HG02763 (cell line): ENCODE data around the gene ARHGAP44.
"Not testable (repeated sequence)": the region's sequence is repeated elsewhere in the genome, so short reads cannot be mapped to it uniquely, and the experiment has no call there.

ENCODE experiments used
- ATAC-seq: cut with Tn5 transposase; IDR thresholded peaks from one replicate; pipeline ENCODE4 v1.9.1; 2021; ENCODE audit warnings: mild to moderate bottlenecking, moderate library complexity; ENCODE audit not compliant: unreplicated experiment

The ARHGAP44 gene

GRCh38 chr17:12814718-12815117, 25.4 kb downstream of the ARHGAP44 start:
- ATAC-seq: no peak

- ATAC-seq: peak; percentile 99
Observed at GRCh38 chr17:12815642-12816141, 26.4 kb downstream of the ARHGAP44 start.

GRCh38 chr17:12821376-12821940, 32.2 kb downstream of the ARHGAP44 start:
- no peak for ATAC-seq

- ATAC-seq: no peak
Observed at GRCh38 chr17:12826431-12826830, 37.1 kb downstream of the ARHGAP44 start.

GRCh38 chr17:12830777-12831247, 41.5 kb downstream of the ARHGAP44 start:
- no peak for ATAC-seq

GRCh38 chr17:12831839-12832238, 42.5 kb downstream of the ARHGAP44 start:
- ATAC-seq: no peak

GRCh38 chr17:12839042-12839441, 49.7 kb downstream of the ARHGAP44 start:
- no peak for ATAC-seq

- no peak for ATAC-seq
Observed at GRCh38 chr17:12842936-12843335, 53.6 kb downstream of the ARHGAP44 start.

GRCh38 chr17:12850996-12851395, 61.7 kb downstream of the ARHGAP44 start:
- no peak for ATAC-seq

GRCh38 chr17:12851901-12852435, 62.7 kb downstream of the ARHGAP44 start:
- ATAC-seq: no peak

- no peak for ATAC-seq
Observed at GRCh38 chr17:12853921-12854320, 64.6 kb downstream of the ARHGAP44 start.

GRCh38 chr17:12856416-12856815, 67.1 kb downstream of the ARHGAP44 start:
- no peak for ATAC-seq

GRCh38 chr17:12857592-12857991, 68.3 kb downstream of the ARHGAP44 start:
- ATAC-seq: no peak

GRCh38 chr17:12859520-12859919, 70.2 kb downstream of the ARHGAP44 start:
- no peak for ATAC-seq

GRCh38 chr17:12865769-12866168, 76.5 kb downstream of the ARHGAP44 start:
- ATAC-seq: no peak

- no peak for ATAC-seq
Observed at GRCh38 chr17:12866244-12866643, 76.9 kb downstream of the ARHGAP44 start.

- ATAC-seq: no peak
Observed at GRCh38 chr17:12867726-12868125, 78.4 kb downstream of the ARHGAP44 start.

GRCh38 chr17:12873415-12874125, 84.3 kb downstream of the ARHGAP44 start:
- ATAC-seq: not testable (repeated sequence)

- ATAC-seq: no peak
Observed at GRCh38 chr17:12877953-12878669, 88.8 kb downstream of the ARHGAP44 start.

- not testable (repeated sequence) for ATAC-seq
Observed at GRCh38 chr17:12879096-12879495, 89.8 kb downstream of the ARHGAP44 start.

- ATAC-seq: no peak
Observed at GRCh38 chr17:12883472-12883871, 94.2 kb downstream of the ARHGAP44 start.
